GM12878 (cell line): ENCODE data around the gene PAGE4. TPM values are rescaled to one million over a fixed set of nuclear protein-coding genes. Genes with fewer than 3 reads are reported as not detected.

Source experiments
- ATAC-seq: fragments of 200-7000 bp; cut with Tn5 transposase; 3 replicates; pipeline ENCODE4 v1.9.1; 2020; ENCODE audit warnings: mild to moderate bottlenecking, moderate library complexity
- BruUV-seq: library from RNA; stranded (reverse); fragments of 400-500 nt; replicated peaks from 2 replicates; lab custom pipeline; 2021; lab: Mats Ljungman, UMichigan
- CTCF ChIA-PET: fragments of 300-600 bp; sonication (Branson Sonifier 250); formaldehyde crosslinking; extraction: SDS; loops from one replicate; lab custom pipeline; 2021; ENCODE audit warnings: inconsistent platforms; lab: Yijun Ruan, JAX
- POLR2A ChIA-PET: fragments of 350-600 bp; formaldehyde crosslinking; extraction: SDS; loops from one replicate; lab custom pipeline; 2021; ENCODE audit warnings: inconsistent platforms; lab: Charles Lee
- RAD21 ChIA-PET: fragments of 300-600 bp; sonication (Branson Sonifier 250); formaldehyde crosslinking; loops from one replicate; lab custom pipeline; 2023; ENCODE audit warnings: antibody characterized with exemption; ENCODE audit not compliant: unreplicated experiment; lab: Charles Lee
- SMC1A ChIA-PET: fragments of 300-600 bp; sonication (Branson Sonifier 250); formaldehyde crosslinking; loops from one replicate; lab custom pipeline; 2023; ENCODE audit not compliant: unreplicated experiment, uncharacterized antibody; lab: Charles Lee
- DNase-seq: peaks from one replicate; pipeline ENCODE4 v3.0.0-alpha.2; 2011; ENCODE audit warnings: low read depth, low spot score
- FAIRE-seq: peaks from 3 replicates; lab custom pipeline; 2011; peaks lifted over from hg19 to GRCh38; lab: Jason Lieb, UNC
- H2AFZ ChIP-seq: 2 replicates; pipeline ENCODE4 v1.6.0; 2011; ENCODE audit warnings: low read depth, low read length, control low read depth; ENCODE audit not compliant: control insufficient read depth
- H3K27ac ChIP-seq: 2 replicates; pipeline ENCODE4 v1.5.1; 2011; ENCODE audit warnings: control low read depth; ENCODE audit not compliant: control insufficient read depth, insufficient read depth
- H3K27me3 ChIP-seq, 2 experiments: replicated peaks in 1 of 2; 2 replicates each; pipeline versions ENCODE4 v1.6.0 to v1.6.1; 2011; ENCODE audit warnings: low read length in 1 of 2; ENCODE audit not compliant: control insufficient read depth in 2 of 2, insufficient read depth in 2 of 2
- H3K36me3 ChIP-seq, 2 experiments: 2 replicates each; pipeline ENCODE4 v1.5.1; 2011; ENCODE audit warnings: low read length in 1 of 2; ENCODE audit not compliant: control insufficient read depth in 2 of 2, insufficient read depth in 2 of 2
- H3K4me1 ChIP-seq: 2 replicates; pipeline ENCODE4 v1.6.1; 2011; ENCODE audit warnings: mild to moderate bottlenecking, low read length, moderate library complexity, mixed read lengths; ENCODE audit not compliant: control insufficient read depth, insufficient read depth
- H3K4me2 ChIP-seq: 2 replicates; pipeline ENCODE4 v1.6.0; 2011; ENCODE audit warnings: control low read depth; ENCODE audit not compliant: control insufficient read depth, insufficient read depth
- H3K4me3 ChIP-seq: fragments of 200-600 bp; sonication (generic); 2 replicates; pipeline ENCODE4 v1.5.1; 2016
- H3K79me2 ChIP-seq: 2 replicates; pipeline ENCODE4 v1.6.0; 2011; ENCODE audit warnings: low read length; ENCODE audit not compliant: control insufficient read depth, insufficient read depth
- H3K9ac ChIP-seq: 2 replicates; pipeline ENCODE4 v1.8.0; 2011; ENCODE audit warnings: low read length, control low read depth, mixed read lengths; ENCODE audit not compliant: control insufficient read depth, insufficient read depth
- H3K9me3 ChIP-seq: replicated peaks from 3 replicates; pipeline ENCODE4 v1.5.1; 2011; ENCODE audit warnings: mild to moderate bottlenecking, low read length; ENCODE audit not compliant: control insufficient read depth, insufficient read depth
- H4K20me1 ChIP-seq: 2 replicates; pipeline ENCODE4 v1.6.0; 2011; ENCODE audit not compliant: control insufficient read depth, insufficient read depth
- ATF7 ChIP-seq: fragments of 450-650 bp; IDR thresholded peaks from 2 replicates; pipeline ENCODE4 v1.6.1; 2016; ENCODE audit warnings: low read depth, mild to moderate bottlenecking
- BHLHE40 ChIP-seq, 2 experiments: fragments of 450-650 bp in 1 of 2; IDR thresholded peaks; 2 replicates each; pipeline ENCODE4 v1.6.1; 2011 to 2017; ENCODE audit warnings: low read depth in 2 of 2, borderline replicate concordance in 1 of 2, improper control_type of control experiment in 1 of 2, low read length in 1 of 2, mild to moderate bottlenecking in 1 of 2
- BRCA1 ChIP-seq: IDR thresholded peaks from 2 replicates; pipeline ENCODE4 v1.6.1; 2011; ENCODE audit warnings: low read depth, low read length, improper control_type of control experiment
- CHD2 ChIP-seq: IDR thresholded peaks from 2 replicates; pipeline ENCODE4 v1.6.1; 2011; ENCODE audit warnings: low read depth, low read length, improper control_type of control experiment, borderline replicate concordance
- CREB1 ChIP-seq: IDR thresholded peaks from 2 replicates; pipeline ENCODE4 v1.6.1; 2012; ENCODE audit warnings: low read depth, mild to moderate bottlenecking, inconsistent platforms
- DPF2 ChIP-seq: fragments of 450-650 bp; IDR thresholded peaks from 2 replicates; pipeline ENCODE4 v1.6.1; 2017; ENCODE audit warnings: mild to moderate bottlenecking
- EED ChIP-seq: sonication (generic); IDR thresholded peaks from 2 replicates; pipeline ENCODE4 v1.6.1; 2016; ENCODE audit warnings: antibody characterized with exemption, low read depth
- EGR1 ChIP-seq, 2 experiments: IDR thresholded peaks; 1 replicate in 1 of 2; 2 replicates in 1 of 2; pipeline ENCODE4 v1.6.1; 2011 to 2012; ENCODE audit warnings: low read depth in 2 of 2, low read length in 2 of 2, borderline replicate concordance in 1 of 2, mild to moderate bottlenecking in 1 of 2, moderate library complexity in 1 of 2
- FOS ChIP-seq: IDR thresholded peaks from 3 replicates; pipeline ENCODE4 v1.6.1; 2011; ENCODE audit warnings: borderline replicate concordance; ENCODE audit not compliant: insufficient read length; ENCODE audit errors: extremely low read depth
- HDGF ChIP-seq: fragments of 450-650 bp; IDR thresholded peaks from 2 replicates; pipeline ENCODE4 v1.6.1; 2016; ENCODE audit warnings: antibody characterized with exemption
- IKZF1 ChIP-seq: fragments of 450-650 bp; conservative IDR thresholded peaks from 2 replicates; pipeline ENCODE4 v1.6.1; 2017; ENCODE audit warnings: antibody characterized with exemption, mild to moderate bottlenecking
- IKZF2 ChIP-seq, 2 experiments: fragments of 450-650 bp; IDR thresholded peaks; 2 replicates each; pipeline ENCODE4 v1.6.1; 2017; ENCODE audit warnings: mild to moderate bottlenecking in 2 of 2, moderate library complexity in 2 of 2
- KLF5 ChIP-seq: fragments of 450-650 bp; IDR thresholded peaks from 2 replicates; pipeline ENCODE4 v1.6.1; 2014; ENCODE audit warnings: mild to moderate bottlenecking; ENCODE audit not compliant: partially characterized antibody
- POLR2A ChIP-seq: IDR thresholded peaks from 2 replicates; pipeline ENCODE4 v1.6.1; 2011; ENCODE audit warnings: low read depth, mild to moderate bottlenecking, low read length
- RAD51 ChIP-seq: fragments of 450-650 bp; IDR thresholded peaks from 2 replicates; pipeline ENCODE4 v1.6.1; 2016; ENCODE audit warnings: moderate library complexity, mild to moderate bottlenecking, inconsistent platforms
- SMARCA5 ChIP-seq: fragments of 450-650 bp; IDR thresholded peaks from 2 replicates; pipeline ENCODE4 v1.6.1; 2017; ENCODE audit warnings: mild to moderate bottlenecking
- STAT3 ChIP-seq: IDR thresholded peaks from 2 replicates; pipeline ENCODE4 v1.6.1; 2011; ENCODE audit warnings: low read depth, low read length, improper control_type of control experiment
- SUPT20H ChIP-seq: IDR thresholded peaks from 2 replicates; pipeline ENCODE4 v1.6.1; 2011; ENCODE audit warnings: low read depth, mild to moderate bottlenecking, low read length, moderate library complexity, borderline replicate concordance; ENCODE audit not compliant: control insufficient read depth
- TCF12 ChIP-seq: IDR thresholded peaks from 2 replicates; pipeline ENCODE4 v1.6.1; 2011; ENCODE audit warnings: low read depth, mild to moderate bottlenecking, low read length
- TCF3 ChIP-seq: IDR thresholded peaks from 2 replicates; pipeline ENCODE4 v1.6.1; 2012; ENCODE audit warnings: low read depth, mild to moderate bottlenecking, low read length, borderline replicate concordance; ENCODE audit not compliant: insufficient read depth
- WGBS: methylation state at CpG from one replicate; pipeline ENCODE4 v1.1.6; 2016; ENCODE audit warnings: low lambda C conversion rate; ENCODE audit not compliant: insufficient replicate concordance, insufficient coverage; ENCODE audit errors: missing lambda C conversion rate; 5-methylcytosine and 5-hydroxymethylcytosine counted together
- in situ Hi-C: fragments of 300-500 bp; cut with MboI; formaldehyde crosslinking; loops from 9 replicates; pipeline ENCODE4 v1.14.3; 2018; ENCODE audit warnings: mixed read lengths
- intact Hi-C: fragments of 100-400 bp; cut with micrococcal nuclease; formaldehyde crosslinking; loops from one replicate; pipeline ENCODE4 v1.14.2; 2022; ENCODE audit not compliant: unreplicated experiment
- polyA plus RNA-seq, 11 experiments: library from polyadenylated mRNA; depleted of rRNA in 4 of 11; unstranded in 6 of 11; stranded (reverse) in 5 of 11; fragments of >200 nt; fragmentation: Nextera tagmentation in 4 of 11; fragmentation: Illumina TruSeq in 1 of 11; extraction: Ambion mirVana in 4 of 11; extraction: Trizol in 1 of 11; gene quantifications; 1 replicate in 1 of 11; 2 replicates in 10 of 11; pipeline versions ENCODE4 v1.2.1 to v1.2.3, GENCODE V29; 2011 to 2016; ENCODE audit warnings: inconsistent platforms in 2 of 11, missing spikeins in 2 of 11, low read depth in 1 of 11
- total RNA-seq, 4 experiments: library from RNA; depleted of rRNA in 3 of 4; stranded (reverse); fragments of >200 nt in 3 of 4; fragmentation: Illumina TruSeq in 1 of 4; extraction: Trizol in 1 of 4; gene quantifications; 2 replicates each; pipeline versions ENCODE4 v1.2.1 to v1.2.3, GENCODE V29; 2013 to 2021
- TF ChIP-seq, protein P1 (sequence below), 3 experiments: IDR thresholded peaks in 2 of 3; conservative IDR thresholded peaks in 1 of 3; 2 replicates each; pipeline ENCODE4 v1.5.1; 2011; ENCODE audit warnings: low read depth in 3 of 3, low read length in 3 of 3, mild to moderate bottlenecking in 3 of 3, control low read depth in 2 of 3, moderate library complexity in 2 of 3, inconsistent platforms in 1 of 3, mixed read lengths in 1 of 3; ENCODE audit not compliant: control insufficient read depth in 2 of 3, insufficient read depth in 1 of 3; ENCODE audit errors: extremely low read depth in 1 of 3

PAGE4 gene
- total and polyA plus RNA-seq, 10 of the 15 experiments (the other 5 are each of a cell fraction or from before 2014, with no cell fraction given) = not detected

DNA sequence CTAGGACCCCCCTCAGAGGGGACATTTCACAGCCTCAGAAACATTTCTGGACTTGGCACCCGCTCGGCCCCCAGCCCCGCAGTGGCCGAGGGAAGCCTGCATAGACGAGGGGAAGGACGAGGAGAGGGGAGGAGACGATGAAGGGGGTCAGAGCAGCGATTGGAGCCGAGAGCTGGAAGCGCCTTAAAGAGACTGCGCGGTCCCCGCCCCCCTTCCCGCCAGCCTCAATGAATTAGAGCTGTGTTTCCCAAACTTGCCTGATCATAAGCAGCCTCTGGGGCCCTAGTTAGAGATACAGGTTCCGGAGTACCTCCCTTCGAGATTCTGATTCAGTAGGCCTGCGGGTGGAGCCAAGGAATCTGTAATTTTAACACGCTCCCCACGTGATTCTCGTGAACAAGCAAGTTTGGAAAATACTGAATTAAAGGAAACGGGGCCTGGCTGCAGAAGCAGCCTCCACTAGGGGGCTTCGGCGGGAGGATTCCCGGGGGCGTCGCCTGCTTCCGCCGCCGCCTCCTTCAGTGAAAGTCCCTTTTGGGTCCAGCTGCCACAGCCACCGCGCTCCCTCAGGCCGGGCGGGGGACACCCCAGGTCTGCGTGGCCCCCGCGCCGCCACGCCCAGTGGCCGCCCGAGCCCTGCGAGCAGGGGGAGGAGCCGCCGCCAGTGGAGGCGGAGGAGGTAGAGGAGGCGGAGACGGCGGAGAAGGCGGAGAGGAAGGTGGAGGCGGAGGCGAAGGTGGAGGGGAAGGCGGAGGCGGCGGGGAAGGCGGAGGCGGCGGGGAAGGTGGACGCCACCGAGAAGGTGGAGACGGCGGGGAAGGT, 49.9 kb downstream of the PAGE4 start, which contains the start of gene USP27X:
TSS of gene USP27X (plus strand) at position 651 of the 822 bp plus-strand sequence. CDS start 824 bp downstream, outside the sequence.
- Histone ChIP-seq H4K20me1 (no peaks in the 10 kb centered on the region), H3K4me2 (peak within 1 kb of the TSS; percentile 46), H3K27ac (no peak within 1 kb of the TSS; the same call in 1 of the 2 replicates), H3K4me1 (no peaks in the 10 kb centered on the region; the same call in 1 of the 2 replicates), H2AFZ (peak within 1 kb of the TSS; percentile 83), H3K79me2 (no peaks in the 10 kb centered on the region), H3K27me3 (no peaks in the 10 kb centered on the region), H3K9me3 (no peaks in the 10 kb centered on the region), H3K4me3 (peak within 1 kb of the TSS; percentile 55; the same call in 1 of the 2 replicates), H3K9ac (peak within 1 kb of the TSS; percentile 56), H3K36me3 (no peaks in the 10 kb centered on the region)
- DNase-seq = peak; percentile 27
- FAIRE-seq = no peak
- POLR2A ChIA-PET = interaction anchor here (0.5 kb wide), 1 partner anchor 149 kb away, joined by 7 read pairs; no protein-coding TSS in a partner anchor
- in situ Hi-C loops = no loop called here
- SMC1A ChIA-PET = interaction anchor here (0.6 to 1.7 kb wide), 3 partner anchors 39 to 43 kb away, joined by 4 to 5 read pairs (median 5); partner anchors contain the start of gene CLCN5
- intact Hi-C loops = no loop called here
- no TSS peak for BruUV-seq
- RAD21 ChIA-PET = interaction anchor here (0.8 to 4.5 kb wide), 3 partner anchors 33 to 43 kb away, joined by 3 to 46 read pairs (median 3); partner anchors contain the start of gene CLCN5
- ATAC-seq = peak; percentile 96
- WGBS = 42% methylated on average over 38 of the region's 60 CpGs
- CTCF ChIA-PET = interaction anchor here (1.0 to 6.9 kb wide), 5 partner anchors 9 to 320 kb away, joined by 3 to 85 read pairs (median 19); partner anchors contain the start of gene CLCN5
- TF ChIP-seq POLR2A (peak; percentile 58; the same call in 1 of the 2 replicates), EED (peak; percentile 47; the same call in 1 of the 2 replicates), BRCA1 (no peak), HDGF (peak; percentile 73; the same call in 1 of the 2 replicates), FOS (no peak), IKZF1 (peak; percentile 59; the same call in 1 of the 2 replicates), KLF5 (no peak), RAD51 (peak; percentile 60), SUPT20H (no peak), CREB1 (0 out of 2 replicates have a peak, but pooled peaks have one; percentile 11), ATF7 (0 out of 2 replicates have a peak, but pooled peaks have one; percentile 35), IKZF2 (IDR thresholded peaks at IDR 0.05) (peak in 1 of 2 experiments; percentile 20; a peak in 1 of 4 replicates), CHD2 (0 out of 2 replicates have a peak, but pooled peaks have one; percentile 17), DPF2 (peak; percentile 32; the same call in 1 of the 2 replicates), BHLHE40 (IDR thresholded peaks at IDR 0.05; ENCODE audit: borderline replicate concordance in 1 of 2, low read depth in 2 of 2, low read length in 1 of 2) (peak in 1 of 2 experiments; percentile 50; a peak in 1 of 4 replicates), TCF3 (0 out of 2 replicates have a peak, but pooled peaks have one; percentile 23), SMARCA5 (0 out of 2 replicates have a peak, but pooled peaks have one; percentile 22), EGR1 (IDR thresholded peaks at IDR 0.05; ENCODE audit: borderline replicate concordance in 1 of 2, low read depth in 2 of 2, low read length in 2 of 2) (peak in 1 of 2 experiments; percentile 85; a peak in 2 of 3 replicates), STAT3 (no peak), TCF12 (0 out of 2 replicates have a peak, but pooled peaks have one; percentile 43)
- TF ChIP-seq, protein P1, sequence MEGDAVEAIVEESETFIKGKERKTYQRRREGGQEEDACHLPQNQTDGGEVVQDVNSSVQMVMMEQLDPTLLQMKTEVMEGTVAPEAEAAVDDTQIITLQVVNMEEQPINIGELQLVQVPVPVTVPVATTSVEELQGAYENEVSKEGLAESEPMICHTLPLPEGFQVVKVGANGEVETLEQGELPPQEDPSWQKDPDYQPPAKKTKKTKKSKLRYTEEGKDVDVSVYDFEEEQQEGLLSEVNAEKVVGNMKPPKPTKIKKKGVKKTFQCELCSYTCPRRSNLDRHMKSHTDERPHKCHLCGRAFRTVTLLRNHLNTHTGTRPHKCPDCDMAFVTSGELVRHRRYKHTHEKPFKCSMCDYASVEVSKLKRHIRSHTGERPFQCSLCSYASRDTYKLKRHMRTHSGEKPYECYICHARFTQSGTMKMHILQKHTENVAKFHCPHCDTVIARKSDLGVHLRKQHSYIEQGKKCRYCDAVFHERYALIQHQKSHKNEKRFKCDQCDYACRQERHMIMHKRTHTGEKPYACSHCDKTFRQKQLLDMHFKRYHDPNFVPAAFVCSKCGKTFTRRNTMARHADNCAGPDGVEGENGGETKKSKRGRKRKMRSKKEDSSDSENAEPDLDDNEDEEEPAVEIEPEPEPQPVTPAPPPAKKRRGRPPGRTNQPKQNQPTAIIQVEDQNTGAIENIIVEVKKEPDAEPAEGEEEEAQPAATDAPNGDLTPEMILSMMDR (IDR thresholded peaks at IDR 0.05 in 2 of 3, conservative IDR thresholded peaks at IDR 0.05 in 1 of 3; ENCODE audit: control insufficient read depth in 2 of 3, extremely low read depth in 1 of 3, insufficient read depth in 1 of 3, low read depth in 3 of 3, low read length in 3 of 3) = peak; percentile 34 to 43 (median 39); a peak in 4 of 6 replicates
